Esophagus squamous epithelium (tissue), 4 donors: ENCODE data around the gene MFNG.

Experiments used
- POLR2A ChIP-seq, 4 donors: fragments of 450-650 bp; IDR thresholded peaks; one replicate each; pipeline ENCODE4 v1.6.1; 2017; ENCODE audit warnings: antibody characterized with exemption in 4 of 4, mild to moderate bottlenecking in 4 of 4, moderate library complexity in 3 of 4
- TF ChIP-seq, protein P1 (sequence below), 6 experiments: fragments of 450-650 bp in 4 of 6; fragments of 200-600 bp in 2 of 6; sonication (generic) in 2 of 6; IDR thresholded peaks; one replicate each; pipeline ENCODE4 v1.5.1; 2016 to 2019; ENCODE audit warnings: antibody characterized with exemption in 6 of 6, mild to moderate bottlenecking in 4 of 6, moderate library complexity in 4 of 6

DNA sequence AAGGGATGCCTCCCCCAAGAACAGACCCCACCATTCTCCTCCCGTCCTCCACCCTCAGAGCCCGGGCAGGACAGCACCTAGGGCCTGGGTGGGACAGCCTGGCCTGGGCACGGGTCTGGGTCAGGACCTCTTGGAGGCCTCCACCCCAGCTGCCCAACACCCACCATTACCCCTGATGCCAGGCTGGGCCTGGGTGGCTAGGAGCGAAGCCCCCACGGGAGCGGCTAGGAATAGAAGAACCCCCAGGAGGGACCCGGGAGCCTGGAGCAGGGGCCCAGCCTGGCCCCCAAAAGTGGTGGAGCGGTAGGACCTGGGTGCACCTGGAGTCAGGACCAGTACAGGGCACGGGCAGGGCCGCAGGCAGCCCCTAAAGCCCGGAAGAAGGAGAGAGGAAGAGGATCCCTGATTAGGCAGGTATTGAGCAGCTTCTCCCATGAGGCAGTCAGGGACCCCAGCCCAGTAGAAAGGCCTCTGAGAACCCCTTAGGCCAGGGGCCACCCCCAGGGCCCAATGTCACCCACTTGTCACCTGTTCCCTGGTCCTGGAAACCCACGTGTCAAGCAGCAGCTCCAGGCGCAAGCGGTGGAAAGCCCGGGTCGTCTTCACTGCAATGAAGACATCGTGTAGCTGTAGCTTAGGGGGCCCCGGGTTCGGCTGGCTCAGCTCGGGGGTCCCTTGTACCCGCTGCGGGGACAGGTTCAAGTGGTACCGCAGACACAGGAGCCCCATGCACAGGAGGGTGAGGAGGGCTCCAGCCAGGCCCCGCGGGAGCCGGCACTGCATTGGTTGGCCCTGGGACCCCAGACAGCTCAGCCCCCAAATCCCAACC is 575 bp downstream of the MFNG start:
- TF ChIP-seq, protein P1, sequence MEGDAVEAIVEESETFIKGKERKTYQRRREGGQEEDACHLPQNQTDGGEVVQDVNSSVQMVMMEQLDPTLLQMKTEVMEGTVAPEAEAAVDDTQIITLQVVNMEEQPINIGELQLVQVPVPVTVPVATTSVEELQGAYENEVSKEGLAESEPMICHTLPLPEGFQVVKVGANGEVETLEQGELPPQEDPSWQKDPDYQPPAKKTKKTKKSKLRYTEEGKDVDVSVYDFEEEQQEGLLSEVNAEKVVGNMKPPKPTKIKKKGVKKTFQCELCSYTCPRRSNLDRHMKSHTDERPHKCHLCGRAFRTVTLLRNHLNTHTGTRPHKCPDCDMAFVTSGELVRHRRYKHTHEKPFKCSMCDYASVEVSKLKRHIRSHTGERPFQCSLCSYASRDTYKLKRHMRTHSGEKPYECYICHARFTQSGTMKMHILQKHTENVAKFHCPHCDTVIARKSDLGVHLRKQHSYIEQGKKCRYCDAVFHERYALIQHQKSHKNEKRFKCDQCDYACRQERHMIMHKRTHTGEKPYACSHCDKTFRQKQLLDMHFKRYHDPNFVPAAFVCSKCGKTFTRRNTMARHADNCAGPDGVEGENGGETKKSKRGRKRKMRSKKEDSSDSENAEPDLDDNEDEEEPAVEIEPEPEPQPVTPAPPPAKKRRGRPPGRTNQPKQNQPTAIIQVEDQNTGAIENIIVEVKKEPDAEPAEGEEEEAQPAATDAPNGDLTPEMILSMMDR (IDR thresholded peaks at IDR 0.05): no peak
- no peak for TF ChIP-seq POLR2A (IDR thresholded peaks at IDR 0.05)
